NCI-H526 (cell line): ENCODE measurements around the gene TP53.

Source experiments
- DNase-seq, 2 experiments: peaks; one replicate each; lab custom pipeline; 2025; lab: John Stamatoyannopoulos, UW

The TP53 gene

DNA sequence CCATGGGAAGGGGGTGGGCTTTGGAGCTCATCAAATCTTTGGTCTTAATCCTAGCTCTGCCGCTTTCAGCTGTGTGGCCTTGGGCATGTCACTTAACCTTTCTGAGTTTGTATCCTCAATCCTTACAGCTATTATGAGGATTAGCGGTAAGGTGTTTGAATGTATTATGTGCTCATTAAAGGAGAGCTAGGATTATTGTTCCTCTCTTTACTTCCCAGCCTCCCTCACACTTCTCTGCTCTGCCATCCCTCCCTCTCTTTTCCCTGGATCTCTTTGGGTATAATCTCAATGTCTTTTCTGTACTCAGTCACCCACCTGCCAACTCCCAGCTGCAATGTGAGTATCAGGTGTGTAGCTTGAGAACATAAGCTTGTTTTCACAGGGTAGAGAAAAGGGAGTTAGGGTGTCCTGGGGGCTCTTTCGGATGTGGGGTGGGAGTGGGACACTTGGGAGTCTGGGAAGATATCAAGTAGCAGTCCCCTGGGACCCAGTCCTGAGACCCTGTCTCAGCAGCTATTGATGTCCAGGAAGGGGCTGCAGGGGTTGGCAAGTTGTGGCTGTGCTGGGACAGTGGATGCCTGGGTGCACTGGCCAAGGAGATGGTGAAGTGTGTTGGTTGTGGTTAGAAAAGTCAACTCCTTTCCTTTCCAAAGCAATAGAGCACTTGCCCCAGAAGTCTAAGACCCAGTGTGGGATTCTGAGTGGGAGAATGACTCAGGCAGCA is 19.5 kb upstream of the TP53 start:
- no peak for DNase-seq

DNA sequence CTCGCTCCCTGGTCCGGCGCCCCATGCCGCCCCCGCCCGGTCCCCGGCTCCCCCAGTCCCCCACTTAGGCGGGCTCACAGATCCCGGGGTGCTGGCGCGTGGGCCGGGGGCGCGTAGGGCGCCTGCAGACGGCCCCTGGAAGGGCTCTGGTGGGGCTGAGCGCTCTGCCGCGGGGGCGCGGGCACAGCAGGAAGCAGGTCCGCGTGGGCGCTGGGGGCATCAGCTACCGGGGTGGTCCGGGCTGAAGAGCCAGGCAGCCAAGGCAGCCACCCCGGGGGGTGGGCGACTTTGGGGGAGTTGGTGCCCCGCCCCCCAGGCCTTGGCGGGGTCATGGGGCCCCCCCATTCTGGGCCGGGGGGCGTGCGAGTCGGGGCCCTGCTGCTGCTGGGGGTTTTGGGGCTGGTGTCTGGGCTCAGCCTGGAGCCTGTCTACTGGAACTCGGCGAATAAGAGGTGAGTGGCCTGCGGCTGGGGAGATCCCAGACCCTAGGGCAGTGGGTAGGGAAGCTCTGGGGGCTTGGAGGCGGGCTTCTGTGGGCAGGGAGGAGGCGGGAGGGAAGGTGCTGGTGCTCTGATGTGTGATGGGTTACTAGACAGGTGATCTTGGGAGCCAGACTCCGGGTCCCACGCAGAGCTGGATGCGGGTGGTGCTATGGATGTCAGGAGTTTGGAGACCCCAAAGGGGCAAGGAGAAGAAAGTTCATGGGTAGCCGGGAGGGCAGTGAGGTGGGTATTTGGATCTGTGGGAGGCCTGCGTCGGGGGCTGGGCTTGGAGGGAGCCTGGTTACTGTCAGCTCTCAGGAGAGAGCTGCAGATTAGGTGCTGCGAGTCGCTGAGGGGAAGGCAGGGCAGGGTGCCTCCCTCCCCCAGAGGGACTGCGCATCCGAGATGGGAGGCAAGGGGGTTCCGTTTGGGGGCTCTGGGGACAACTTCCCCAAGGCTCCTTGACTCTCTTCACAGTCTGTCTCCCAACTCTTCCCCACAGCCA is 18.3 kb upstream of the TP53 start:
- peak in 1 of 2 experiments; percentile 42 for DNase-seq

DNA sequence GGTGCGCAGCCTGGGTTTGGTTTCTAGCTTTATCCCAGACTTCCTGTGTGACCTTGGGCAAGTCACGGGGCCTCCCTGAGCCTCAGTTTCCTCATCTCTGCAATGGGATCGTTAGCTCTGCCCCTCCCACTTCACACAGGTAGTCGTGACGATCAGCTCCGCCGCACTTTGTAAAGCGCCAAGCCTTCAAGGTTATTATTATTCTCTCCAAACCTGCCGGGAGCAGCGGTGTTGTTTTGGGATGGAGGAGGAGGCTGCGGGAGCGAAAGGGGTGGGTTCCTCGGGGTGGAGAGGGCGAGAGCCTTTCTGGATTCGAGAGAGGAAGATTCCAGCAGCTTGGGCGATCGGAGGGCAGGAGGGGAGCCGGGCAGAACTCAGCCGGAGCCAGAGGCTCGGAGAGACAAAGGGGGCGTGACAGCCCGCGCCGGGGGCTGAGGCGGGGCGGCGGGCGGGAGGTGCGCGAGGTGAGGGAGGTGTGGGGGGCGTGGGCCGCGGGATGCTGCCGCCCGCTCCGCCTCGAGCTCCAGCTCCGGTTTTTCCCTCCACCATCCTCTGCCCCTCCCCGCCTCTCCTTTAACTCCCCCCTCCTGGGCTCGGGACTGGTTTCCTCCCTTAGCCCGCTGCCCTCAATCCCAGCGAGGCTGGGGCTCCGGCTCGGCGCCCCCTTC is 17.4 kb upstream of the TP53 start, which contains the start of gene EFNB3:
EFNB3 (plus strand) TSS at position 602 of the 668 bp plus-strand sequence. CDS start 397 bp downstream, outside the sequence.
- DNase-seq: peak in 1 of 2 experiments; percentile 72

DNA sequence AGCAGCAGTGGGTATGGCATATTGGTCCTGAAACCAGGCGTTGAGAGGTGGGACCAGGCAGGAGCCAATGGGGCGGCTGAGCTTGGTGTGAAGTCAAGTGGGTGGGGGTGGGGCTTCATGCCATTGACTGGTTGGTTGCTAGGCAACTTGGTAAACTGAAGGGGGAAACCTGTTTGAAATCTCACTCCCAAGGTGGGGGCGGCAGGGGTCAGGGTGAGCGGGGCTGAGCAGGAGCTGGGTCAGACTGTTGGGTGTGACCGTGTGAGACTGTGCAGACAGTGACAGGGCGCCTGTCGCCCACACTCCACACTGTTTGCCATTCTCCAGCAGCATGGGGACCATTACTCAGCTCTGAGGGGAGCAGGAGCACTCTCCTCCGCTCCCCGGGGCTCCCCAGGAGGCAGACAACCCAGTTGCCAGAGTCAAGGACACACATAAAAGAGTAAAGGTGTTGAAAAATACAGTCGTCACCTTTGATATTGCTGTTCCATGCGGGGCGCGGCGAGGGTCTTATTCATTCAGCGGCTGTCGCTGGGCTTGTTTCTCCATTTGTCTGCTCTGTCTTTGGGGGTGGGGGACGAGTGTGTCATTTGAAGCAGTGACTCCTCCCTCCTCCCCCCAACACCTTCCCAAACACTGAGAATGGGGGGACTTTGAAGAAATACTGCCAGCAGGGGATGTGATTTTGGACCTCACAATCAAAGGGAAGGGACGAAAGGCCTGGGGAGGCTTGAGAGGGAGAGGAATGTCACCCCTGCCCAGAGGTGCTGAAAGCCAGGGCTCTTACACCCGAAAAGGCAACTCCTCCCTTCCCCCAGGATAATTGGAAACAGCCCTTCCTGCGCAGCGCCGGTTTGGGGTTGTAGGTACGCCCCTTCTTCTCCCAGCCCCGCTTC is 16.5 kb upstream of the TP53 start:
- DNase-seq: peak; percentile 42 to 64

DNA sequence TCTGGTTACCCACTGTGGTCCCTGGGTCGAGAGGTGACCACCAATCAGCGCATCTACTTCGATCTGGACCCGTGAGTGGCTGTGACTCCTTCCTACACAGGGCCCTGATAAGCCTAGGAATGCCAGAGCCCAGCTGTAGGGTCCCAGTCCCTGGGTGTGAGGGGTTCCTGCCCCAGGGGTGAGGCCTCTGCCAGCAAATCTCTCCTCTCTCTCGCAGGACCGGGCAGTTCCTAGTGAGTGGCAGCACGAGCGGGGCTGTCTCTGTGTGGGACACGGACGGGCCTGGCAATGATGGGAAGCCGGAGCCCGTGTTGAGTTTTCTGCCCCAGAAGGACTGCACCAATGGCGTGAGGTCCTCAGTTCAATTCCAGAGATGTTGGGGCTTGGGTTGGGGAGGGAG is 15.5 kb upstream of the TP53 start:
- DNase-seq: no peak

DNA sequence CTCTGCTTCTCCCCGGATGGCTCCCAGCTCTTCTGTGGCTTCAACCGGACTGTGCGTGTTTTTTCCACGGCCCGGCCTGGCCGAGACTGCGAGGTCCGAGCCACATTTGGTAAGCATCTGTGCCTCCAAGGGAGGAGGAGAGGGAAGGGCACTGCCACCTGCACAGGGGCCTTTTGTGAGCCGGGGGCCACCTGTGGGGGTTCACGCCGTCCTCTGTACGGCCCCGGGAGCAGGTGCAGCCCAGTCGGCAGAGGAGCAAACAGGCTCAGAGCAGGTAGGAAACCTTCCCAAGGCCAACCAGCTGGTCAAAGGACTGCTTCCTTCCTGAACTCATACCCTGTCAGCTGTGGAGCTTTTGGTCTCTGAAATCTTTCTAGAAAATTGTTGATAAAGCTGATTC is 14.4 kb upstream of the TP53 start:
- no peak for DNase-seq

DNA sequence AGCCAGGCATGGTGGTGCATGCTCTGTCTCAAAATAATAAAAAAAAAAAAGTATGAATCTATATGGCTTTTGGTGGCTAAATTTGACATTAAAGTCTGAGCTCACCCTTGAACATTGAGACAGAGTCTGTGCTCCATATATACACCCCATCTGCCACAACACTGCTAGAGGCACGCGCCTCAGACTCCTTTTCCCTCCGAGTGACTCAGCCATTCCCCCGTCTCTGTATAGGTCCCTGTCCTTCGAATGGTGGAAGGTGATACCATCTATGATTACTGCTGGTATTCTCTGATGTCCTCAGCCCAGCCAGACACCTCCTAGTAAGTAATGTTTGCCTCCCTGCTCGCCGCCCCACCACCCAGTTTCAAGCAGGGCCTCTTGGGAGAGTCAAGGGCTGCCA is 13.2 kb upstream of the TP53 start:
- no peak for DNase-seq

DNA sequence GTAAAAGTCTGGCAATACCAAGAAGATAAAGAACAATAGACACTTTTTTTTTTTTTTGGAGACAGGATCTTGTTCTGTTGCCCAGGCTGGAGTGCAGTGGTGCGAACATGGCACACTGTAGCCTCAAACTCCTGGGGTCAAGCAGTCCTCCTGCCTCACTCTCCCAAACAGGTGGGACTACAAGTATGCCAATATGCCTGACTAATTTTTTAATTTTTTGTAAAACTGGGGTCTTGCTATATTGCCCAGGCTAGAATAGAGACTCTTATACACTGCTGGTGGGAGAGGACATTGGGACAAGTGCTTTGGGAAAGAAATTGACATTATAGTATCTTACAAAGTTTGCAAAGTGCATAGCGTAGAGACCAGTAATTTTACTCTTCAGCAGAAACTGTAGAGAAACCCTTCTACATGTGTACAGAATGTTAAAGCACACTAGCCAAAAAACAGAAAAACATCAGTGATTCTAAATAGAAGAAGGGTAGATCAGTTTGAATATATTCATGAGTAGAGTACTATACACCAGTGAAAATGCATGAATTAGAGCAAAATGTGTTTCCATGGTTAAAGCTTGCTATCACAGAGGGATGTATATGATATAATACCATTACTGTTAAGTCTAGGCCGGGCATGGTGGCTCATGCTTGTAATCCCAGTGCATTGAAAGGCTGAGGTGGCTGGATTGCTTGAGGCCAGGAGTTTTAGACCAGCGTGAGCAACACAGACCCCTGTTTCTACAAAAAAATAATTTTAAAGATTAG is 10.7 kb upstream of the TP53 start:
- no peak for DNase-seq

DNA sequence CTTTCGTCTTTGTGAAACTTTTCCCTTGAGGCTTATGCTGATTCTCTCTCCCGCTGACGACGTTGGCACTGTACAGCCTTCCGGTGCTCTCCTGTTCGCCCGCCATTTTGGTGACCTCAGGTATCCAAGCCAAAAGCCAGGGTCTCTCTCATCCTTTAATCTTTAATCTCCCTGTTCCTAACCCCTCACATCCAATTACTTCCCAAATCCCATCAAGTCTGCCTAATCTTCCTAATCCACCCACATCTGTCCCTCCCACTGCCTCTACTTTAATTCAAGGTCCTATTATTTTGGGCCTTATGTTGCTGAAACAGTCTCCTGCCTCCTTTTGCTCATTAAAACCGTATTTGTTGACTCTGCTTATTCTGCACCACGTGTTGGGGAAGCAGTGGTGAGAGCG is 8.3 kb upstream of the TP53 start:
- no peak for DNase-seq

DNA sequence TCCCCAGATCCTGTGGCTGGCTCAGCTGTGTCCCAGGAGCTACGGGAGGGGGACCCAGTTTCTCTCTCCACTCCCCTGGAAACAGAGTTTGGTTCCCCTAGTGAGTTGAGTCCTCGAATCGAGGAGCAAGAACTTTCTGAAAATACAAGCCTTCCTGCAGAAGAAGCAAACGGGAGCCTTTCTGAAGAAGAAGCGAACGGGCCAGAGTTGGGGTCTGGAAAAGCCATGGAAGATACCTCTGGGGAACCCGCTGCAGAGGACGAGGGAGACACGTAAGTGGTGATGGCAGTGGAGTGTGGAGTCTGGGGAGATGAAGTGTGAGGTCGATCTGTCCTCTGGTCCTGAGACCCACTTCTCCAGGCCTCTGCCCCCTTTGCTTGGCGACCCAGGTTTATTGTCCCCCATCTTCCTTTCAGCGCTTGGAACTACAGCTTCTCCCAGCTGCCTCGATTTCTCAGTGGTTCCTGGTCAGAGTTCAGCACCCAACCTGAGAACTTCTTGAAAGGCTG is 1.6 kb upstream of the TP53 start:
- no peak for DNase-seq

DNA sequence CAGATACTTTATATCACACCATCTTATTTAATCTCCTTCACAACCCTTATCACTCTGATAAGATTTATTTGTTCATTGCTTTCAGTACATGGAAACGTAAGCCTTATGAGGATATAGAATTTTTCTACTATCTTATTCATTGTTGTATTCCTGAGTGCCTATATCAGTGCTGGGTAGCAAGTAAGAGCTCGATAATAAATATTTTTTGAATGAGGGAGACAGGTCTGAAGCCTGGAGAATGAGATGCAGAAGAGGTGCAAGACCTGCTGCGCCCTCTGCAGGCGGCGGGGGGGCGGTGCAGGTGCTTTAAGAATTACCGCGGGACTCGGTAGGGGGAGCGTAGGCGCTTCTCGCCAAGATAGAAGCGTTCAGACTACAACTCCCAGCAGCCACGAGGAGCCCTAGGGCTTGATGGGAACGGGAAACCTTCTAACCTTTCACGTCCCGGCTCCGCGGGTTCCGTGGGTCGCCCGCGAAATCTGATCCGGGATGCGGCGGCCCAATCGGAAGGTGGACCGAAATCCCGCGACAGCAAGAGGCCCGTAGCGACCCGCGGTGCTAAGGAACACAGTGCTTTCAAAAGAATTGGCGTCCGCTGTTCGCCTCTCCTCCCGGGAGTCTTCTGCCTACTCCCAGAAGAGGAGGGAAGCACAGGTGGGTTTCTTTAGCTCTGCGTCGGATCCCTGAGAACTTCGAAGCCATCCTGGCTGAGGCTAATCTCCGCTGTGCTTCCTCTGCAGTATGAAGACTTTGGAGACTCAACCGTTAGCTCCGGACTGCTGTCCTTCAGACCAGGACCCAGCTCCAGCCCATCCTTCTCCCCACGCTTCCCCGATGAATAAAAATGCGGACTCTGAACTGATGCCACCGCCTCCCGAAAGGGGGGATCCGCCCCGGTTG is 868 bp upstream of the TP53 start, which contains the start of gene WRAP53:
WRAP53 (plus strand) TSS at position 570 of the 900 bp plus-strand sequence; CDS start at position 742, 172 bp downstream.
- DNase-seq: peak; percentile 93 to 96

DNA sequence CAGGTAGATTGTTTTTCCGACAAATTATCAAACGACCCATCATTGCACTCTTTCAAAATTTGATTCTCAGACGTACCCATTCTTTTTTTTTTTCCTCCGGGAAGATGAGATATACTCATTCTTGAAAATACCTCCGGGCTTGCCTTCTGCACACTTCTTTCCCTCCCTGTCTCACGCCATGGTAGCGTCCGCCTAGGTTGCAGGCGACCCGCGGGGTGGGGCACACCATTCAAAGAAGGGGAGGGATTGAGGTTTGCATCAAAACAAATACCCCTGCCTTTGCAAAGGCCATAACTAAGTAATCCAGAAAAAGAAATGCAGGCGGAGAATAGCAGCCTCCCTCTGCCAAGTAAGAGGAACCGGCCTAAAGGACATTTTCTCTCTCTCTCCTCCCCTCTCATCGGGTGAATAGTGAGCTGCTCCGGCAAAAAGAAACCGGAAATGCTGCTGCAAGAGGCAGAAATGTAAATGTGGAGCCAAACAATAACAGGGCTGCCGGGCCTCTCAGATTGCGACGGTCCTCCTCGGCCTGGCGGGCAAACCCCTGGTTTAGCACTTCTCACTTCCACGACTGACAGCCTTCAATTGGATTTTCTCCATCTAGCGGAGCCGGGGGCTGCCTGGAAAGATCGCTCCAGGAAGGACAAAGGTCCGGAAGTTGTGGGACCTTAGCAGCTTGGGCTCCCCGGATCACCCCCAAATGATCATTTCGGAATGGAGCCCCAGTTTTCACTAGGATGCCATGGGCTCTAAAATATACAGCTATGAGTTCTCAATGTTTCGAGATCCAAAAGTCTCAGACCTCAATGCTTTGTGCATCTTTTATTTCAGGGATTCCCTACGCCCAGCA is 843 bp downstream of the TP53 start:
- peak; percentile 79 to 88 for DNase-seq

DNA sequence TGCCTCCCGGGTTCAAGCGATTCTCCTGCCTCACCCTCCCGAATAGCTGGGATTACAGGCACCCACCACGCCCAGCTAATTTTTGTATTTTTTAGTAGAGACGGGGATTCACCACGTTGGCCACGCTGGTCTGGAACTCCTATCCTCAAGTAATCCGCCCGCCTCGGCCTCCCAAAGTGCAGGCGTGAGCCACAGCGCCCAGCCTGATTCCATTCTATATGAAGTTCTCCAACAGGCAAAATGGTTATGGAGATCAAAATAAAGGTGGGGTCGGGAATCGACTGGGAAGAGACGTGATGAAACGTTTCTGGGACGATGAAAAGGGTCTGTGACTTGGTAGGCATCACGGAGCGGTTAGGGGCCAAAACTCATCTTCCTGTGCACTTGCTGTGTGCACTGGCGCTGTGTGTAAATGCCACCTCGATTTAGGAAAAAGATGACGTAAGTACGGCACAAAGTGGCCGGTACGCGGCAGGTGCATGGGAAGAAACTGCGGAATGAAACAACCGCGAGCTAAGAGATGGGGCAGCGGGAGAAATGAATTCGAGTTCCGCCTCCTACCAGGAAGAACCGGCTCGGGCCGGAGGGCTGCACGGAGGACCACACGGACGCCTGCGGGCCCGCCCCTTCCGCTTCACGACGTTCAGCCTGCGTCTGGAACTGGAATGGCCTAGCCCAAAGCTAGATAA is 1.6 kb downstream of the TP53 start:
- DNase-seq: peak; percentile 88 to 91

DNA sequence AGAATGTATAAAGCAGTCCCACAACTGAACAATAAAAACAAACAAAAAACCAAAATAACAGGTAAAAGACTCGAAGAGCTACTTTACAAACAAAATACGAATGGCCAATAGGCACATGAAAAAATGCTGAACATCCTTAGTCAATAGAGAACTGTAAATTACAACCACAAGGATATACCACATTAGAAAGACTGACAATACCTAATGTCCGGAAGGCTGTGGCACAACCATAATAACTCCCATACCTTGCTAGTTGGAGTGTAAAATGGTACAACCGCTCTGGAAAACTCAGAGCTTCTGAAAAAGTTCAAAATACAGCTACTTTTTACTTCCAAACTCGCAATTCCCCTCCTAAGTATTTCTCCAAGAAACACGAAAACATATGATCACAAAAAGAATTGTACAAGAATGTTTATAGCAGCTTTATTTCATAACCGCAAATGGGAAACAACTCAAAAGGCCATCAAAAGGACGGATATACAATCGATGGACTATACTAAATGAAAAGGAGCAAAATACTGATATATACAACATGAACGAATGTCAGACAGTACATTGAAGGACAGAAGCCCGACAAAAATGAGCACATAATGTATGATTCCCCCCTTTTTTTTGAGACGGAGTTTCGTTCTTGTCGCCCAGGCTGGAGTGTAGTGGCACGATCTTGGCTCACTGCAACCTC is 2.3 kb downstream of the TP53 start:
- DNase-seq: no peak

DNA sequence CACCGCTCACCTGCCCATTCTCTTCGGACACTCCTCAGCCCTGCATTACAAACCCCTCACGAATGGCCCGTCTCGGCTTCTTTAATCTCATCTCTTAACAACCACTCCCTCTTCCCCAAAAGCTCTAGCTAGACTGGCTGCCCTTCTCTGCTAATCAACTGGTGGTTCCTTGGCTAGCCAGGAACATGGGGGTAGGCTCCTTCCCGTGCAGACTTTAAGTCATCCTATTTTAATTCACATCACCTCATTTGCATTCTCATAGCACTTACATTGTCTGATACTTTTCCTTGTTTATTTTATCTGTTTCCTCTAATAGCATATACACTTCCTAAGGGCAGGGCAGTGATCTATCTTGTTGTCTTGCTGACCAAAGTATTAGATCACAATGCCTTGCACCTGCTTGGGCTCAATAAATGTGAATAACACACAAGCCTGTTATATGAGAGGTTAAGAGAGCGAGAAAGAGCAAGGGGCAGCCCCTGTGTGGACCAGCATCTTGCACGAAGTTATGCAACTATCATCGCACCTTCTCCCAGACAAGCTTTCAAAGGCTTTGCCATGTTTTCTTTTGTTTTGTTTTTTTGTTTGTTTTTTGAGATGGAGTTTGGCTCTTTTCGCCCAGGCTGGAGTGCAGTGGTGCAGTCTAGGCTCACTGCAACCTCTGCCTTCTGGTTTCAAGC is 9.8 kb downstream of the TP53 start:
- DNase-seq: no peak

DNA sequence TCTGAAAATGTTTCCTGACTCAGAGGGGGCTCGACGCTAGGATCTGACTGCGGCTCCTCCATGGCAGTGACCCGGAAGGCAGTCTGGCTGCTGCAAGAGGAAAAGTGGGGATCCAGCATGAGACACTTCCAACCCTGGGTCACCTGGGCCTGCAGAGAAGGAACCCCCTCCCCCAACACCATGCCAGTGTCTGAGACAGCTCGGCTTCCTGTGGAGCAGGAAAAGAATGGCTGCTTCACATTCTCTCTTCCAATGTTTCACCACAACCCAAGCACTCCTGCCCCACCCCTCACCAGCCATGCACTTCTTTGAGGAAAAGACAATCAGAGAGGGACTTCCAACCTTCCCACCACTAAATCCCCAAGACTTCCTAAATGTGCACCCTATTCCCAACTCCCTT is 10.8 kb downstream of the TP53 start:
- DNase-seq: no peak
